AG08395 (cell line): Measurements from ENCODE around the gene GDI2.

Source experiments
- DNase-seq: peaks from one replicate; pipeline ENCODE4 v3.0.0; 2012; ENCODE audit warnings: mixed read lengths, low spot score

GDI2 gene

DNA sequence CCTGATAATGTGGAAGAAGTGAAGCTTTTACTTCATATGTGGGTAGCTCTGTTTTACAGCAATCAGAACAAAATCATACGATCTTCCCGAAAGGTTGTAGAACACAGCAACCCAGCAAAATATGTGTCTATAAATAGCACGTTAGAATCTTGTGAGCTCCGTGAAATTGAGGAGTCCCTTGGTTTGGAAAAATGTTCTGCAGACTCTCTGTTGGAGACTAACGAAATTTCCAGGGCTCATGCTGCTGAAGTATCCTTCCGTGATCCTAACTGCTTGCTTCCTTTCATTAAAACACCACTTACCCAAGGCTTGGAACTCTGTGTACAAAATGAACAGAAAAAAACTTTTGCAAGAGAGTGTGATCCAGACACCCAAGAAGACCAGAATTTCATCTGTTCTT is 71.1 kb downstream of the GDI2 start:
- no peak for DNase-seq

DNA sequence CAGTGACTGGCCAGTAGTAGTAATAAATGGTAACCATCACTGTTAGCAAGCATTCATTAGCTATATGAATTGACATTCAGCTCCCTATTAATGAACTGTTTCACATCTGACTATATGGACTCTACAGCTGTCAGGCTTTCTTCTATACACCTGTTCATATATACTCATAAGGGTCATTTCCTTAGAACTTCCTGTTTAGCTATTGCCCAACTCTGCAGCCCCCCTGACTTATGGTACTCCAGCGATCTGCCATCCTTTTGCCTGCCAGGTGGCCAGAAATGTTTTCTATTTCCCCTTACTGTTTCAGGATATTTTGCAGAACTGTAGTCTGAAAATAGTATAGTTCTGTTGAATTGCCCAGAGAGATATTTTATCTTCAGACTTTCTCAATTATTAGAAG is 72.0 kb downstream of the GDI2 start:
- DNase-seq, result no peak

DNA sequence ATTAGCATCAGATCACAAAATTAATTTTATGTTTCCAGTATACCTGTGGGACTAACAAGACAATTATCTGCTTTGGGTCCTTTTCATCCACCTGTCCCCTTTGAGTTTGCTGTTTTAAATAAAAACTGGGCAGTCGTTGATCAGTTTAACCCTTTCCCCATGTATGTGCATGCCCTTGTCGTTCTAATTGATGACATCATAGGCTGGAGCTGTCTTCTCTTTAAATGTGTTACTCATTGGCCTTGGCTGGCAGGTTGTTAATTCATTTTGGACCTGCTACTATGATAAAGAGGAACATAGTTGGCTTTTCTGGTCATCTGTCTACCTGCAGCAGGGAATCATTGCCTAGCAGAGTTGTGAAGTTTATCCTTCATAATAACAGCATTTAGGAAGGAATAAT is 74.8 kb downstream of the GDI2 start:
- no peak for DNase-seq

DNA sequence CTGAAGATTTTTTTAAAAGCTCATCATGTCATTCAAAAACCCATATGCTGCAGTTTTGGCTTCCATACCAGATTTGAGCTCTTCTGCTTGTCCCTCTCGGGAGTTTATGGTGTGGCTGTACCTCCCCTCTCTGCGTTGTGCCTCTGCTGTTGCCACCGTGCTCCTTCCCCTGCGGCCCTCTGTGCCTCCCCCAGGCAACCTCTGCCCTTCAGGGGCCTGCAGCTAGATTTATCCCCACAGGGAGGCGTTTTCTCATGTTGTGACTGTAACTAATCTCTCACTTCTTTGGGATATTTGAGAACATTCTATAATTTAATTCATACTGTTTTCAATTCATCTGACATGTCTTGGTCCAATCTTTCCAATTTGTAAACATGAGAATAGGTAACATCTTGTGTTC is 75.9 kb downstream of the GDI2 start:
- no peak for DNase-seq

DNA sequence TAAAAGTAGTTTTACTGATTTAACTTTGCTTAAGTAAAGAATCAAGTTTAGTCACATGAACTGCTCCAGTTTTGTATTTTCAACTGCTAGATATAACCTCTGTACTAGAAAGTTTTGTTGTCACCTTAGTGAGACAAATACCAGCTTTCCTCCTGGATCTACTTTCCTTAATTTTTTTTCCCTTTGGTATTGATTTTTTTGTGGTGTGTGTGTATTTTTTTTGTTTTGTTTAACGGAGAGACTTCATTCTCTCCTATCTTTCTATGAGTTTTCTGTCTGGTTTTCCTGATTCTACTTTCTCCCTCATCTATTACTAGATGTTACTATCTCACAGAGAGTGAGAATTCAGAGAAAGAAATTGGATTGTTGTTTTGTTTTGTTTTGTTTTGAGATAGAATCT is 76.6 kb downstream of the GDI2 start:
- DNase-seq, result no peak

DNA sequence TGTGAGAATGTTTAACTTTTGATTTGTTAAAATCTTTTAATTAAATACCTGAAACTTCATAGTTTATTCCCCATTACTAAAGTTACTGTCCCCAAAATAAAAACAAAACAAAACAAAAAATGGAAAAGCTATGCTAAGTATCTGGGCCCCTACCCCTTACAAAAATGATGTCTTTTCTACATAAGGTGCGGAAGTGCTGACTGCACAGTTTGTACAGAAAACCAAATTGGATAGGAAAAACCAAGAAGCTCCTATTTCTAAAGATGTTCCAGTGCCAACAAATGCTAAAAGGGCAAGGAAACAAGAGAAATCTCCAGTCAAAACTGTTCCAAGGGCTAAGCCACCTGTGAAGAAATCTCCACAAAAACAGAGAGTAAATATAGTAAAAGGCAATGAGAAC is 78.1 kb downstream of the GDI2 start:
- DNase-seq, result no peak

DNA sequence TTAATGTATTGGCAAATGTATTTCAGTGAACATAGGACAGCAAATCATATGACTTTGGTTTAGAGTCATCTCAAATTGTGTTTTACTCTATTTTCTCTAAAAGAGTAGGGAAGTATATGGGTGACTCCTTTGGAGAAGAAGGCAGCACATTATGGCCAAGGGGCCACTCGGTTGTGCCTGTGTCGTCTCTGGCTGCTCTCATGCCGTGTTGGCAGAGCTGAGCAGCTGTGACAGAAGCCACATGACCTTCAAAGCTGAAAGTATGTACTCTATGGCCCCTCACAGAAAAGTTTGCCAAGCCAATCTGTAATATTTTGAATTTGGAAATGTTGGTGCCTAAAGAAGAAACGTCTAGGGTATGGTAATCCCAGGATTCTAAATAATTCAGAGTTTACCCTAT is 81.1 kb downstream of the GDI2 start:
- DNase-seq, result no peak

DNA sequence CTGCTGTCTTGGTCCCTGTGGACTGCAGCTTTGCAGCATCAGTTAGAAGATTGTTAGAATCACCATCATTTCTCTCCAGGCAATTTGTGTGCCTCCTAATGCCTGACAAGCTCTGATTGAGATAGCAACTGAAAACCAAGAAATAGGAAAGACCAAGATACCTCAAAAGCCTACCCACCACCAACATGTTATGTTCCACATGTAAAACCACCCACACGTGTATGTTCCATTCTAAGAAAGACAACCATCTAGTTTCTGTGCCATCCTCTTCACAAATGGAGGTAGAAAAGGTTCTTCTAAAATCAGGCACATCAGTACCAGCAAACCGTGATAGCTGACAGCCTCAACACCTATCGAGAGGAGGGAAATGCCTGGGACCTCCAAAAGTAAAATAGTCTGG is 81.7 kb downstream of the GDI2 start:
- no peak for DNase-seq

DNA sequence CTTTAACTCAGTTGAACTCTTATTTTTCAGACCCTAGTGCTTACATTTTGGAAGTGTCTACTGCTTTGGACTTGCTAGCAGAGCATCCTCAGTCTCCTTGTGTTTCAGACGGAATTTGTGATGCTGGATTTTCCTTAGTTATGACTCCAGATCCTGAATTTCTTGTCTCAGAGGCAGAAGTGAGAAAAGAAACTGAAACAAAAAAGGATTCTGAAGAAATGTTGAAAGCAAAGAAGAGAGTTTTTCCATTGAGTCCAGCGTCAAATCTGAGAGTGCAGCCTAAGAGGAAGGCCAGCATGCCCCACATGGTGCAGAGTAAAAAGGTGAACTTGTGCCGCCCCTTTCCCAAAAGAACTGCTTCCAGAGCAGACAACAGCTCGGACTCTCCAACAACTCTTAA is 82.5 kb downstream of the GDI2 start:
- DNase-seq, result no peak

DNA sequence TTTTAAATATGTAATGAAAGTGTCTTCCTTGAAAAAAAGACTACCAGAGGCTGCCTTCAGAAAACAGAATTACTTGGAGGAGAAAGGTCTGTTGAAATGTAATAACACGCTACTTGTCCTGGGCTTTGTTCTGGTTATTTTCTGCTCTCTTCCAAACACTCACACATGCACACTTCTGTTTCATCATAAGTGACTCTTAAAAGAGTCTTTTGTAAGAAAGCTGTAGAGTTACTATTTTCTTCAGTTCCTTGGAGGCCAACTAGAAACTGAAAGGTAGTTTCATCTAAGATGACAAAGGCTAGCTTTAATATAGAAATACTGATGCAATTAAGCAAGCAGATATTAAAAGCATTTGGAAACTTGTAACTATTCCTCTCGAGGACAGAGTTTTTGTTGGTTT is 89.5 kb downstream of the GDI2 start:
- DNase-seq, result no peak

DNA sequence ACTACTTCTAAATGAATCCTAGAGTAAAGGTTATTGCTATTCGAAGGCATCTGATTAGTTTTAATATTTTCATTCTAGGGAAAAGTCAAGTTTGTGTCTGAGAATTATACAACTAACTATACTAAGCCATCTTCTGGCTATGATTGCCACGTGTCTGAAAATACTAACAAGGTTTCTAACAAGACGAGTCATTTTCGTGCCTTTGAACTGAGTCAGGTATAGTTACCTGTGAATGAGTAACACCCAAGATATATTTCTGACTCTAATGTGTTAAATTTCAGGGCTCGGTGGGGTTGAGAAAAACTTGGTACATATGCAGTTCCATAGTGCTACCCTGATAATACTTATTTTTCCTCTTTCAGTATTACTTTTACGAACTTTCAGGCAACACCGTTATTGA is 93.1 kb downstream of the GDI2 start:
- no peak for DNase-seq

DNA sequence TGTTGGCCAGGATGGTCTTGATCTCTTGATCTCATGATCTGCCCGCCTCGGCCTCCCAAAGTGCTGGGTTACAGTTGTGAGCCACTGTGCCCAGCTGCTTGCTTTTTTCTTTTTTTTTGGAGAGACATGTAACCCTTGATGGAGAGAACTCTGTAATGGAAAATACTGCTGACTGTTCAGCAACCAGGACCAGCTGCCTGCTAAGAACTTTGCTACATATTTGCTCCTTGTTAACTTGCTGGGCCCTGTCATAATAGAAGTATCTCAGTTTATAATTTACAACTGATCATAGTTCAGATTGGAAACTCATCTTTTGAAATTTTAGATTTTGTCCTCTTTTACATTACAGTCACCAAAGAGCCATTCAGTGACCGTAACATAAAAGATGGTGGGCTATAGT is 93.7 kb downstream of the GDI2 start:
- DNase-seq, result no peak
